Spleen (tissue), 11 donors: ENCODE measurements around the gene RABGEF1. TPM values are rescaled to one million over a fixed set of nuclear protein-coding genes. Genes with fewer than 3 reads are reported as not detected.
"Not testable (repeated sequence)": the region's sequence is repeated elsewhere in the genome, so short reads cannot be mapped to it uniquely, and the experiment has no call there.

Experiments used
- DNase-seq: peaks from one replicate; pipeline ENCODE4 v3.0.0-alpha.2; 2020
- H3K27ac ChIP-seq, 8 donors: fragments of 200-600 bp; sonication (generic) in 7 of 8; 1 replicate in 4 of 8; 2 replicates in 4 of 8; pipeline versions ENCODE4 v1.5.0 to v1.8.0; 2016 to 2021; ENCODE audit warnings: inconsistent platforms in 4 of 8, mild to moderate bottlenecking in 4 of 8, moderate library complexity in 1 of 8
- H3K27me3 ChIP-seq, 7 donors: fragments of 200-600 bp; sonication (generic) in 6 of 7; replicated peaks in 1 of 7; 1 replicate in 4 of 7; 2 replicates in 3 of 7; pipeline versions ENCODE4 v1.5.0 to v1.8.0; 2016 to 2021; ENCODE audit warnings: inconsistent platforms in 3 of 7, mild to moderate bottlenecking in 1 of 7
- H3K36me3 ChIP-seq, 6 donors: fragments of 200-600 bp; sonication (generic) in 5 of 6; 1 replicate in 4 of 6; 2 replicates in 2 of 6; pipeline versions ENCODE4 v1.5.0 to v1.8.0; 2016 to 2021; ENCODE audit warnings: inconsistent platforms in 2 of 6
- H3K4me1 ChIP-seq, 6 donors: fragments of 200-600 bp; sonication (generic) in 5 of 6; 1 replicate in 3 of 6; 2 replicates in 3 of 6; pipeline versions ENCODE4 v1.5.0 to v1.8.0; 2016 to 2021; ENCODE audit warnings: inconsistent platforms in 3 of 6
- H3K4me3 ChIP-seq, 8 donors: fragments of 200-600 bp; sonication (generic) in 7 of 8; 1 replicate in 4 of 8; 2 replicates in 4 of 8; pipeline versions ENCODE4 v1.5.0 to v1.8.0; 2016 to 2021; ENCODE audit warnings: inconsistent platforms in 4 of 8, mild to moderate bottlenecking in 4 of 8, moderate library complexity in 2 of 8
- H3K9me3 ChIP-seq, 8 donors: fragments of 200-600 bp; sonication (generic) in 7 of 8; 1 replicate in 4 of 8; 2 replicates in 4 of 8; pipeline versions ENCODE4 v1.5.0 to v1.8.0; 2016 to 2021; ENCODE audit warnings: inconsistent platforms in 4 of 8
- CTCF ChIP-seq, 11 experiments: fragments of 200-600 bp in 7 of 11; fragments of 450-650 bp in 4 of 11; sonication (generic) in 4 of 11; IDR thresholded peaks in 8 of 11; conservative IDR thresholded peaks in 3 of 11; 1 replicate in 7 of 11; 2 replicates in 4 of 11; pipeline versions ENCODE4 v1.4.0 to v1.8.0; 2016 to 2021; ENCODE audit warnings: antibody characterized with exemption in 11 of 11, inconsistent platforms in 4 of 11, mild to moderate bottlenecking in 1 of 11
- POLR2A ChIP-seq, 3 donors: fragments of 450-650 bp; IDR thresholded peaks; one replicate each; pipeline ENCODE4 v1.5.1; 2017; ENCODE audit warnings: antibody characterized with exemption in 3 of 3, mild to moderate bottlenecking in 1 of 3
- POLR2AphosphoS5 ChIP-seq, 3 donors: sonication (generic); formaldehyde crosslinking; IDR thresholded peaks; one replicate each; pipeline ENCODE4 v1.5.1; 2017; ENCODE audit warnings: antibody characterized with exemption in 3 of 3
- WGBS, 5 donors: extraction: QIAGEN DNeasy Blood & Tissue Kit in 3 of 5; methylation state at CpG; one replicate each; pipeline versions ENCODE4 v1.1.5 to v1.1.7; 2013 to 2018; 5-methylcytosine and 5-hydroxymethylcytosine counted together
- intact Hi-C: fragments of 100-400 bp; cut with DNase I; formaldehyde crosslinking; loops from one replicate; pipeline ENCODE4 v1.15.0; 2023; ENCODE audit warnings: low total_unique reads
- polyA plus RNA-seq, 3 donors: library from polyadenylated mRNA; stranded (reverse); fragments of 200-250 nt; gene quantifications; one replicate each; pipeline ENCODE4 v1.2.1, GENCODE V29; 2013
- total RNA-seq, 7 donors: library from RNA; depleted of rRNA in 3 of 7; stranded (reverse); fragments of >200 nt in 3 of 7; fragmentation: NEBNext Ultra II Directional in 4 of 7; extraction: Animal tissue kit (Norgen Biotek cat#: 25700) in 4 of 7; gene quantifications; one replicate each; pipeline versions ENCODE4 v1.1.0 to v1.2.1, GENCODE V29; 2016 to 2021
- donor health status: healthy with polysubstance abuse.
- donor health status: DM: no; HTN: no; CAD: no; lungs with moderate emphysema.
- donor health status: DM: no; HTN: no; CAD: no.
- donor health status: Bipolar disorder and iron deficiency.
- donor health status: healthy.
- donor health status: DM: no; HTN: no; CAD: no.
- donor health status: DM: yes; HTN: yes; CAD: no.

RABGEF1 gene
- total and polyA plus RNA-seq, 10 donors = 8.3 to 39.6 (median 27.4) TPM

- H3K4me3 ChIP-seq = no peak overlapping the region
- H3K4me1 ChIP-seq = peaks cover 0 to 13% (median 2%) of the 10 kb centered on the region in 6 donors
- H3K36me3 ChIP-seq = peaks cover 0 to 100% (median 61%) of the 10 kb centered on the region in 6 donors
- H3K9me3 ChIP-seq = no peaks in the 10 kb centered on the region
- no peak overlapping the region for H3K27ac ChIP-seq
- TF ChIP-seq CTCF (IDR thresholded peaks at IDR 0.05 in 8 of 11, conservative IDR thresholded peaks at IDR 0.05 in 3 of 11) (no peak), POLR2A (IDR thresholded peaks at IDR 0.05) (no peak), POLR2AphosphoS5 (IDR thresholded peaks at IDR 0.05) (no peak)
- no peaks in the 10 kb centered on the region for H3K27me3 ChIP-seq
- no peak for DNase-seq
- intact Hi-C loops = no loop called here
- 77 to 80% (median 79%) methylated on average over 7 of the region's 7 CpGs for WGBS, 5 donors
These were observed 41.0 kb downstream of the RABGEF1 start for GRCh38 chr7:66781408-66782090.

GRCh38 chr7:66782875-66783274 lies 42.3 kb downstream of the RABGEF1 start:
- intact Hi-C loops, H3K27ac ChIP-seq: not testable (repeated sequence)
- WGBS, 5 donors = 80 to 89% (median 87%) methylated on average over 3 of the region's 3 CpGs

GRCh38 chr7:66783887-66784595 lies 43.5 kb downstream of the RABGEF1 start:
- H3K27me3 ChIP-seq, DNase-seq, intact Hi-C loops, H3K9me3 ChIP-seq, H3K4me3 ChIP-seq: not testable (repeated sequence)
- Histone ChIP-seq H3K27ac (peak overlapping the region in 3 of 8 donors; percentile 26 to 38 (median 26)), H3K36me3 (peaks cover 0 to 100% (median 57%) of the 10 kb centered on the region in 6 donors), H3K4me1 (peaks cover 0 to 13% (median 2%) of the 10 kb centered on the region in 6 donors)
- 72 to 90% (median 80%) methylated on average over 1 of the region's 1 CpG for WGBS, 5 donors

More at GRCh38 chr7:66782875-66783274, 42.3 kb downstream of the RABGEF1 start:
- H3K4me3 ChIP-seq, H3K9me3 ChIP-seq, H3K27me3 ChIP-seq, DNase-seq: not testable (repeated sequence)
- peaks cover 0 to 100% (median 58%) of the 10 kb centered on the region in 6 donors for H3K36me3 ChIP-seq
- H3K4me1 ChIP-seq = peaks cover 0 to 13% (median 2%) of the 10 kb centered on the region in 6 donors

GRCh38 chr7:66790196-66790595 lies 49.7 kb downstream of the RABGEF1 start:
- Histone ChIP-seq H3K9me3 (no peaks in the 10 kb centered on the region), H3K27ac (no peak overlapping the region), H3K27me3 (no peaks in the 10 kb centered on the region), H3K4me1 (no peaks in the 10 kb centered on the region), H3K4me3 (no peak overlapping the region), H3K36me3 (peaks cover 0 to 99% (median 59%) of the 10 kb centered on the region in 6 donors)
- 87 to 93% (median 93%) methylated on average over 6 of the region's 6 CpGs for WGBS, 5 donors
- intact Hi-C loops = no loop called here
- no peak for TF ChIP-seq CTCF (IDR thresholded peaks at IDR 0.05 in 8 of 11, conservative IDR thresholded peaks at IDR 0.05 in 3 of 11)
- TF ChIP-seq POLR2AphosphoS5 (IDR thresholded peaks at IDR 0.05) = no peak
- no peak for TF ChIP-seq POLR2A (IDR thresholded peaks at IDR 0.05)
- no peak for DNase-seq

- Histone ChIP-seq H3K36me3 (peaks cover 0 to 99% (median 59%) of the 10 kb centered on the region in 6 donors), H3K9me3 (no peaks in the 10 kb centered on the region), H3K4me1 (no peaks in the 10 kb centered on the region), H3K27ac (no peak overlapping the region), H3K27me3 (no peaks in the 10 kb centered on the region), H3K4me3 (no peak overlapping the region)
- intact Hi-C loops = no loop called here
- 94 to 97% (median 97%) methylated on average over 3 of the region's 3 CpGs for WGBS, 5 donors
- TF ChIP-seq CTCF (IDR thresholded peaks at IDR 0.05 in 8 of 11, conservative IDR thresholded peaks at IDR 0.05 in 3 of 11) (no peak), POLR2AphosphoS5 (IDR thresholded peaks at IDR 0.05) (no peak), POLR2A (IDR thresholded peaks at IDR 0.05) (no peak)
- DNase-seq = no peak
These were observed 50.2 kb downstream of the RABGEF1 start for GRCh38 chr7:66790725-66791124.
